AG08395 (cell line): ENCODE results near the gene DEAF1.

Experiments
- DNase-seq: peaks from one replicate; pipeline ENCODE4 v3.0.0; 2012; ENCODE audit warnings: mixed read lengths, low spot score

DEAF1 gene

DNA sequence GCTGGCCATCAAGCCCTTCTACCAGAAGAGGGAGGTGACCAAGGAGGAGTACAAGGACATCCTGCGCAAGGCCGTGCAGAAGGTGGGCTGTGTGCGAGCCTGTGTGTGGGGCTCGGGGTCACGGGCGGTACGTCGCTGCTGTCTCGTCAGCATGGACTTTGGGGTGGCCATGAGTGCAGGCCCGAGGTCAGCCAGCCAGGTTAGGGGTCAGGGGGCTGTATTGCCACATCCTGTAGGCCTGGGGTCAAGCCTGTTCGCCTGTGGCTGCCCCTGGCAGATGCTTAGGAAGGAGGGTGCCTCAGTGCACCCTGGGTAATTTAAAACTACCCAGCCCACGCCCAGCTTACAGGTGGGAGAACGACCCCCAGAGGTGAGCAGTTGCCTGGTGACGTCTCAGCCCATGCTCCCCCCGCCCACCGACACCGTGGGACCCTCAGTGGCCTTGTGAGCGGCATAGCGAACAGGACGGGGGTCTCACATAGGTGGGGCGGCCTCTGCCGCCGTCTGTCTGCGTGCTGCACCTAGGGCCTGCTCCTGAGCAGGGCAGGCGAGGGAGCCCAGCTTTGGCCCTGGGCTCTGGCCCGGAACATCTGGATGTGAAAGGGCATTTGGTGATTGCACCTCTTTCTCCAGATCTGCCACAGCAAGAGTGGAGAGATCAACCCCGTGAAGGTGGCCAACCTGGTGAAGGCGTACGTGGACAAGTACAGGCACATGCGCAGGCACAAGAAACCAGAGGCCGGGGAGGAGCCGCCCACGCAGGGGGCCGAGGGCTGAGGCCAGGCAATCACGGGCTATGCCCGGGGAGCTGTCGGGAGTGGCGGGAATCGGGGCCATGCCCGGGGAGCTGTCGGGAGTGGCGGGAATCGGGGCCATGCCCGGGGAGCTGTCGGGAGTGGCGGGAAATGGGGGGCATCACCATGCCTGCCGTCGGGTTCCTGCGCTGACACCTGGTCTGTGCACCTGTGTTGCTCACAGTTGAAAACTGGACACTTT is 83.7 kb downstream of the DEAF1 start:
- no peak for DNase-seq

DNA sequence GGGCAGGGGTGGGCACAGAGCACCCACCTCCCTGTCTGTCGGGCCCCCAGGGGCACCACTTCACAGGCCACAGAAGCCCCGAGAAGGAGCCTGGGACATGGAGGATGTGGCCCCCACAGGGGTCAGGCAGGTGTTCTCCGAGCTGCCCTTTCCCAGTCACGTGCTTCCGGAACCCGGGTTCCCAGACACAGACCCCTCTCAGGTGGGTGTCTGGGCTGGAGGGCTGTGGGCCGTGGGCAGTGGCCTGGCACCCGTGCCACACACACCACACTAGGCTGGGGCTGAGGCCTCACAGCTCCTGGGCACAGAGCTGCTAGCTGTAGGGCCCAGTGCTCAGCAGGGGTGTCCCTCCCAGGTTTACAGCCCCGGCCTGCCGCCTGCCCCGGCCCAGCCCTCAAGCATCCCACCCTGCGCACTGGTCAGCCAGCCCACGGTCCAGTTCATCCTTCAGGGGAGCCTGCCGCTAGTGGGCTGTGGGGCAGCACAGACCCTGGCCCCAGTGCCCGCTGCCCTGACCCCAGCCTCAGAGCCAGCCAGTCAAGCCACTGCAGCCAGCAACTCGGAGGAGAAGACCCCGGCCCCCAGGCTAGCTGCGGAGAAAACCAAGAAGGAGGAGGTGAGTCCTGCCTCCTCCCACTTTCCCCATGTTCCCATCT is 84.7 kb downstream of the DEAF1 start:
- DNase-seq: no peak

DNA sequence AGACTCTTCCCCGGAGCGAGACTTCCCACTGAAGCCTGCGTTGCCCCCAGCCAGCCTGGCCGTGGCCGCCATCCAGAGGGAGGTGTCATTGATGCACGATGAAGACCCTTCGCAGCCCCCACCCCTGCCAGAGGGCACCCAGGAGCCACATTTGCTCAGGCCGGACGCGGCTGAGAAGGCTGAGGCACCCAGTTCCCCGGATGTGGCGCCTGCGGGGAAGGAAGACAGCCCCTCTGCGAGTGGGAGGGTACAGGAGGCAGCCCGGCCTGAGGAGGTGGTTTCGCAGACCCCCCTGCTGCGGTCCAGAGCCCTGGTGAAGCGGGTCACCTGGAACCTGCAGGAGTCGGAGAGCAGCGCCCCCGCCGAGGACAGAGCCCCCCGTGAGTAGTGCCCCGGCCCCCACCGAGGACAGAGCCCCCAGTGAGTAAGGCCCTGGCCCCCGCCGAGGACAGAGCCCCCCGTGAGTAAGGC is 85.6 kb downstream of the DEAF1 start:
- no peak for DNase-seq

DNA sequence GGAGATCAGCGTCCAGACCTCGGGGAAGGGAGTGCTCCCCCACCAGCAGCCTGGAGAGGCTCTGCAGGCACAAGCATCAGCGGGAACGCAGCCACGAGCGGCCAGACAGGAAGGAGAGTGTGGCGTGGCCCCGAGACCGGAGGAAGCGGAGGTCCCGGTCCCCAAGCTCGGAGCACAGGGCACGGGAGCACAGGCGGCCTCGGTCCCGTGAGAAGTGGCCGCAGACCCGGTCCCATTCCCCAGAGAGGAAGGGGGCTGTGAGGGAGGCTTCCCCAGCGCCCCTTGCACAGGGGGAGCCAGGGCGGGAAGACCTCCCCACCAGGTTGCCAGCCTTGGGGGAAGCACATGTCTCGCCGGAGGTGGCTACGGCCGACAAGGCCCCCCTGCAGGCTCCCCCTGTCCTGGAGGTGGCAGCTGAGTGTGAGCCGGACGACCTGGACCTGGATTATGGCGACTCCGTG is 86.2 kb downstream of the DEAF1 start:
- no peak for DNase-seq

DNA sequence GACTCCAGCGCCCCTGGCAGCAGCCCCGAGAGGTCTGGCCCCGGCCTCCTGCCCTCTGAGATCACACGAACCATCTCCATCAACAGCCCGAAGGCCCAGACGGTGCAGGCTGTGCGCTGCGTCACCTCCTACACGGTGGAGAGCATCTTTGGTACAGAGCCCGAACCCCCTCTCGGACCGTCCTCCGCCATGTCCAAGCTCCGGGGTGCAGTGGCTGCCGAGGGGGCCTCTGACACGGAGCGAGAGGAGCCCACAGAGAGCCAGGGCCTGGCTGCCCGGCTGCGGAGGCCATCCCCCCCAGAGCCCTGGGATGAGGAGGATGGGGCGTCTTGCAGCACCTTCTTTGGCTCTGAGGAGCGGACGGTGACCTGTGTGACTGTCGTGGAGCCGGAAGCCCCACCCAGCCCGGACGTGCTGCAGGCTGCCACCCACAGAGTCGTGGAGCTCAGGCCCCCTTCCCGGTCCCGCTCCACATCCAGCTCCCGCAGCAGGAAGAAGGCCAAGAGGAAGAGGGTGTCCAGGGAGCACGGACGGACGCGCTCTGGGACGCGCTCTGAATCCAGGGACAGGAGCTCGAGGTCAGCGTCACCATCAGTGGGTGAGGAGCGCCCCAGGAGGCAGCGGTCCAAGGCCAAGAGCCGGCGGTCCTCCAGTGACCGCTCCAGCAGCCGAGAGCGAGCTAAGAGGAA is 86.9 kb downstream of the DEAF1 start:
- no peak for DNase-seq

DNA sequence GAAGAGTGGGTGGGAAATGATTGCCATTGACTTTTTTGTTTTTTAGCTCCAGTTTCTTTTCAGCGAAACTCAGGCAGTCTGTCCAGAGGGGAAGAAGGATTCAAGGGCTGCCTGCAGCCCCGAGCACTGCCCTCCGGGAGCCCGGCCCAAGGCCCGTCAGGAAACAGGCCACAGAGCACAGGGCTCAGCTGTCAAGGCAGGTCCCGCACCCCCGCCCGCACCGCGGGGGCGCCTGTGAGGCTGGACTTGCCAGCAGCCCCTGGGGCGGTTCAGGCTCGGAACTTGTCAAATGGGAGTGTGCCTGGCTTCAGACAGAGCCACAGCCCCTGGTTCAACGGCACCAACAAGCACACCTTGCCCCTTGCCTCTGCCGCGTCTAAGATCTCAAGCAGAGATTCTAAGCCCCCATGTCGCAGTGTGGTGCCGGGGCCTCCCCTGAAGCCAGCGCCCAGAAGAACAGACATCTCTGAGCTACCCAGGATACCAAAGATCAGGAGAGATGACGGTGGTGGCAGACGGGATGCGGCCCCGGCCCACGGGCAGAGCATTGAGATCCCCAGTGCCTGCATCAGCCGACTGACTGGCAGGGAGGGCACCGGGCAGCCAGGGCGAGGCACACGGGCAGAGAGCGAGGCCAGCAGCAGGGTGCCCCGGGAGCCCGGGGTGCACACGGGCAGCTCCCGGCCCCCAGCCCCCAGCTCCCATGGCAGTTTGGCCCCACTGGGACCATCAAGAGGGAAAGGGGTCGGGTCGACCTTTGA is 87.8 kb downstream of the DEAF1 start:
- DNase-seq: no peak

DNA sequence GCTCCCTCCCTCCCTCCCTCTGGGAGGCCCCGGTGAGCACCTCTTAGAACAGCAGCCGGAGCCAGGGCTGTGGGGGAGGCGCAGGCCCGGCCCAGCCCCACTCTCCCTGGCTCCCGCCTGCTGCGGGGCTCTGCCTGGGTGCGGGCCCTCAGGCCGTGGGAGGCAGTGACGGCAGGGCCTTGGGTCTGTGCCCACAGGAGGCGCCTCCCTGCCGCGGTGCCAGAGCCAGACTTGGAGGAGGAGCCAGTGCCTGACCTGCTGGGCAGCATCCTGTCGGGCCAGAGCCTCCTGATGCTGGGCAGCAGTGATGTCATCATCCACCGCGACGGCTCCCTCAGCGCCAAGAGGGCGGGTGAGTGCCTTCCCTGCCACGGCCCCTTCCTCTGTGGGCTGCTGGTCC is 88.8 kb downstream of the DEAF1 start:
- no peak for DNase-seq

DNA sequence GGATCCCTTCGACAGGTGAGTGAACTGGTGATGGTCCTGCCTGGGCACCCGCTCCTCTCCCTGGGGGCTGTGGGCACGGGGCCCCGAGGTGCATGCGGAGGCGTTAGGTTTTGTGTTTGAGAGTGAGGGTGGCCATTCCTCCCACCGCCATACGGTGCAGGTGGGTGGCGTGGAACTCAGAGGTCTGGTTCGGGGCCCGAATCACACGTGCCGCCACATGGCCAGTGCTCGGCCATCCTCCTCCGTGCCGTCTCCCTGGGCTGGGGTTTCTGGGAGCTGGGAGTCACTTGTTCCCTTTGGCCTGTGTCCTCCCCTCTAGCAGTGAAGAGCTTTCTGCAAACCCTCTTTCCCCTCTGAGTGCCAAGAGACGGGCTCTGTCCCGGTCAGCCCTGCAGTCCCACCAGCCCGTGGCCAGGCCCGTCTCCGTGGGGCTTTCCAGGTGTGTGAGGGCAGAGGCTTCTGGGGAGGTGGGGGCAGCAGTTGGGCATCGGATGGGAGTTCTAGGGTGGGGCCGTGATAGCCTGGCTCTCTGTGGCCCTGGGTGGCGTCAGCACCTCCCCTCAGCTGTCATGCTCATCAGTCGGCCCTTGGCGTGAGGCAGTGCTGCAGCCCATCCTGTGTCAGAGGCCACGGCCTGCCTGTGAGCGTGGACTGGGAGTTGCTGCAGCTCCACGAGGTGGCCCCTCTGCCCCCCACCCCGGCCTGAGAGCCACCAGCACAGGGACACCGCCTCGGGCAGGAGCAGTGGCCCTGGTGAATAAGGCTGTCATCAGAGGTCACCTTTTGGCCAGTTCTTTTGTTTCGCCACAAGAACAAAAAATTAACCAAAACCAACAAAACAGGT is 89.5 kb downstream of the DEAF1 start:
- DNase-seq: no peak

DNA sequence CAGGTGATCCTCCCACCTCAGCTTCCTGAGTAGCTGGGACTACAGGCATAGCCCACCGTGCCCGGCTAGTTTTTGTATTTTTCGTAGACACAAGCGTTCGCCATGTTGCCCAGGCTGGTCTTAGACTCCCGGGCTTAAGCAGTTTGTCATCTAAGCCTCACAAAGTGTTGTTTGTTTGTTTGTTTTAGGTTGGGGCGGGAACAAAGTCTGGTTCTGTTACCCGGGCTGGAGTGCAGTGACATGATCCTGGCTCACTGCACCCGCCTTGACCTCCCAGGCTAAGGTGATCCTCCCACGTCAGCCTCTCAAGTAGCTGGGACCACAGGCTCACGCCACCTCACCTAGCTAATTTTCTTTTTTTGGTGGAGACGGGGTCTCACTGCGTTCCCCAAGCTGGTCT is 91.9 kb downstream of the DEAF1 start:
- no peak for DNase-seq

DNA sequence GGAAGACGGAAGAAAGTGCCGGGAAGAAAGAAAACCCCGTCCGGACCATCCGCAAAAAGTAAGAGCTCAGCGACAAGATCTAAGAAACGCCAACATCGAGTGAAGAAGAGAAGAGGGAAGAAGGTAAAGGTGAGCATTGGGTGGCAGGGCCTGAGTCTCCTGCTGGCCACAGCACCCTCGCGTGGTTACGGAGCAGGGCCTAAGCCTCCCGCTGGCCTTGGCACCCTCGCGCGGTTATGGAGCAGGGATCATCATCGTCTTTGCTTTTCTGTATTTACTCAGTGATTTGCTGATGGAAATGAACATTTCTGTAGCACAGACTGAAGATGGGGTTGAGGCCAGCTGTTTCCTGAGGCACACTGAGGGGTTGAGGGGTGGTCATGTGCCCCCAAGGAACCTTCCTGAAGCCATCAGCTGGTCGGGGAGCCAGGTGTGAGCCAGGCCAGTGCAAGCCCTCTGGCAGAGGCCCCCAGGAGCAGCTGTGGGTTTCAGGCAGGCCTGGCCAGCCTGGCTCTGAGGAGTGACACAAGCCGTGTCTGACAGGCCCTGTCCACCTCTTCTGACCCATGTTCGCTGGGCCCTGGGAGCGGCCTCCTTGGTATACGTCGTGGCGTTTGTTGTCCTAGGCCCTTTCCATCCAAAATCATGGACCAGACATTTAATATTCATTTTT is 93.3 kb downstream of the DEAF1 start:
- DNase-seq: no peak

DNA sequence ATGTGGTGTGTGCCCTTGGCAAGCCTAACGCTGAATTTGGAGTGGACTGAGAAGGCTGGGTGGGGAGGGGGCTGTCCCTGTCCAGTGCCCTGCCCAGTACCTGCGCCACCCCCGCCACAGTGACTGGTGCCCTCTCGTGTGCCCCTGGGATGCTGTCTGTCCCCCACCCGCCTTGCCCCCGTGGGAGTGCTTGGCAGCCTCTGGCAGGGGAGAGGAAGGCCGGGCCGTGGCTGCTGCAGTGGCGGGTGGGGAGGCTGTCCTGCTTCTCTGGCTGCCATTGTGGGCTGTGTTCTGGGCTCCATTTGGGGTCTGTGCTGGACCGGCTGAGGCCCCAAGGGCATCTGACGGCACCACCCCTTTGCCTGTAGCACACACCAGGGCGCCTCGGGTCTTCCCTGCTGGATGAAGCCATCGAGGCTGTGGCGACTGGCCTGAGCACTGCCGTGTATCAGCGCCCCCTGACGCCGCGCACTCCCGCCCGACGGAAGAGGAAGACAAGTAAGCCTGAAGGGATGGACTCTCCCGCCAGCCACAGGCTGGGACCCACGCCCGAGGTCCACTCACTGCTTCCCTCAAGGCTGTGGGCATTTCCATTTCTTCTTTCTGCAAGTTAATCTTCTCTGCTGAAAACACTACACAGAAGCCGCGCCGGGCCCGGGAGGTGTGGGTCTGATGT is 96.9 kb downstream of the DEAF1 start:
- DNase-seq: no peak

DNA sequence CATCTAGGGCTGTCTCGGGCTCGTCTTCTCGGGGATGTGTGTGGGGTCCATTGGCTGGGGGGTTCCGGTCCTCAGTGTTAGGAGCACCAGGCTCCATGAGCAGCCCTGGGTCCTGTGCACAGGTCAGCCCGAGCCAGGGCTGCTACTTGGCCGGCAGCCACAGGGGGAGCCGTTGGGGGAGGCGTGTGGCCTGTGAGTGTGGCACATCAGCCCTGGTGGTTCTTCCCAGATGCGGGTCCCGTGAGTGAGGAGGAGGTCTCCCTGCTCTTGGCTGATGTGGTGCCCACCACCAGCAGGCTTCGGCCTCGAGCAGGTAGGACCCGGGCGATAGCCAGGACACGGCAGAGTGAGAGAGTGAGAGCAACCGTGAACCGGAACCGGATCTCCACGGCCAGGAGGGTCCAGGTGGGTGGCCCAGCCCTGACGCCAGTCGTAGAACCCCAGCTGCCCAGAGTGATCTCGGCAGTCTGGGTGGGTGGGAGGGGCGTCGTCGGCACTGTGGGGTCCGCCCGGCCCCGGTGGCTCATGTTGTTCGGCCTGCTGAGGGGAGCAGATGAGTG is 97.8 kb downstream of the DEAF1 start:
- no peak for DNase-seq

DNA sequence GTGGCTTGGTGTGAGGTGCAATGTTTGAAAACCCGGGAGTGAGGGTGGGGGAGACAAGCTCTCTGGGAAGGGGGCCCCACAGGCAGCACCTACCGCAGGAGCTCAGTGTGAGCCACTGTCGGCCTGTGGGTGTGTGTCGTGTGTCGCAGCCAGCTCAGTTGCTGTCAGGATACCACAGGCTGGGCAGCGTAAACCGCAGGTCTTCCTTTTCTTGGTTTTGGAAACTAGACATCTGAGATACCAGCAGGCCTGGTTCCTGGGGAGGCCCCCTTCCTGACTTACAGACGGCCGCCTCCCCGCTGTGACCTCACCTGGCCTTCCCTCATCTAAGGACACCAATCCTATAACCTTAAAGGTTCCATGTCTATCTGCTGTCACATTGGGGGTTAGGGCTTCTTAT is 98.6 kb downstream of the DEAF1 start:
- no peak for DNase-seq

DNA sequence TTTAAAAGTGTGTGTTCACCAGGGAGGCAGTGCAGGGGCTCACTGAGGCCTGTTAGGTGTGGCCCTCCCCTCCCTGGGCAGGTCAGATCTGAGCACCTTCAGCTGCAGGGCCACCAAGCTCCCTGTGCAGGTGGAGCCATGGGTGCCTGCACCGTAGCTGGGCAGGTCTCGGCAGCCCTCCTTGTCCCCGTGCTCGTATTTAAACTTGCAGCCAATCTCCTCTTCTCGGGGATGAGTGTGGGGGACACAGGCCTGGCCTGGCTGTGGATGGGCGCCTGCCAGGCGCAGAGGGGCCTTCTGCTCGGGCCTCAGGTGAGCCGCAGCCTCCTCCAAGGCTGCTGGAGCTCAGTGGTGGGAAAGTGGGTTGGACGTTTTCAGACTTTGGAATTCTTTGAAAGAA is 99.6 kb downstream of the DEAF1 start:
- no peak for DNase-seq
